DOHH2 (cell line): ENCODE results near the gene USHBP1.

Experiments
- H3F3A ChIP-seq: fragments of 200-600 bp; sonication (generic), shearing (Covaris generic); 2 replicates; pipeline ENCODE4 v1.6.0; 2016; ENCODE audit warnings: antibody characterized with exemption, mild to moderate bottlenecking; ENCODE audit not compliant: control insufficient read depth, insufficient read depth
- H3K27ac ChIP-seq: fragments of 200-600 bp; sonication (generic); 2 replicates; pipeline ENCODE4 v1.5.1; 2014; ENCODE audit warnings: low read depth, mild to moderate bottlenecking, low read length, moderate library complexity
- H3K27me3 ChIP-seq: fragments of 200-600 bp; sonication (generic); 2 replicates; pipeline ENCODE4 v1.6.1; 2014; ENCODE audit warnings: mild to moderate bottlenecking, low read length, mixed read lengths; ENCODE audit not compliant: control insufficient read depth
- H3K36me3 ChIP-seq: fragments of 200-600 bp; sonication (generic); 2 replicates; pipeline ENCODE4 v1.6.1; 2014; ENCODE audit warnings: mild to moderate bottlenecking, low read length, moderate library complexity, mixed read lengths; ENCODE audit not compliant: control insufficient read depth
- H3K4me1 ChIP-seq: fragments of 200-600 bp; sonication (generic); 2 replicates; pipeline ENCODE4 v1.6.1; 2014; ENCODE audit warnings: mild to moderate bottlenecking, low read length, mixed read lengths; ENCODE audit not compliant: control insufficient read depth
- H3K4me2 ChIP-seq: fragments of 200-600 bp; sonication (generic); 2 replicates; pipeline ENCODE4 v1.6.0; 2014; ENCODE audit warnings: mild to moderate bottlenecking, low read length, moderate library complexity
- H3K4me3 ChIP-seq: fragments of 200-600 bp; sonication (generic); 2 replicates; pipeline ENCODE4 v1.5.1; 2014; ENCODE audit warnings: mild to moderate bottlenecking, low read length, mixed read lengths
- H3K79me2 ChIP-seq: fragments of 200-600 bp; sonication (generic); 2 replicates; pipeline ENCODE4 v1.6.1; 2014; ENCODE audit warnings: mild to moderate bottlenecking, low read length, mixed read lengths; ENCODE audit not compliant: control insufficient read depth
- H3K9me2 ChIP-seq: fragments of 200-600 bp; sonication (generic); replicated peaks from 2 replicates; pipeline ENCODE4 v1.6.1; 2014; ENCODE audit warnings: mild to moderate bottlenecking, low read length, mixed read lengths; ENCODE audit not compliant: control insufficient read depth
- H3K9me3 ChIP-seq: fragments of 200-600 bp; sonication (generic); 2 replicates; pipeline ENCODE4 v1.6.1; 2014; ENCODE audit warnings: antibody characterized with exemption, low read length, mixed read lengths; ENCODE audit not compliant: control insufficient read depth, insufficient read depth
- H4K20me1 ChIP-seq: fragments of 200-600 bp; sonication (generic); 2 replicates; pipeline ENCODE4 v1.6.0; 2014; ENCODE audit warnings: low read depth, mild to moderate bottlenecking, antibody characterized with exemption, low read length, moderate library complexity; ENCODE audit not compliant: control insufficient read depth, insufficient read depth
- CTCF ChIP-seq: fragments of 200-600 bp; sonication (generic); IDR thresholded peaks from one replicate; pipeline ENCODE4 v1.5.1; 2014; ENCODE audit warnings: antibody characterized with exemption, mild to moderate bottlenecking, low read depth, low read length; ENCODE audit not compliant: poor library complexity, severe bottlenecking
- EZH2phosphoT487 ChIP-seq: fragments of 200-600 bp; sonication (generic); IDR thresholded peaks from 2 replicates; pipeline ENCODE4 v1.6.1; 2017; ENCODE audit warnings: borderline replicate concordance, mild to moderate bottlenecking, antibody characterized with exemption, low read length, moderate library complexity, mixed read lengths

Gene USHBP1

GRCh38 chr19:17211547-17212446 is 52.7 kb downstream of the USHBP1 start:
- no peaks in the 10 kb centered on the region for H3K27me3 ChIP-seq
- H3K4me2 ChIP-seq = peak overlapping the region; percentile 34
- H3K36me3 ChIP-seq = peaks cover 64% of the 10 kb centered on the region

GRCh38 chr19:17210296-17210695 is 54.2 kb downstream of the USHBP1 start:
- H3K79me2 ChIP-seq = peaks cover 4% of the 10 kb centered on the region; the same call in 1 of the 2 replicates
- H3F3A ChIP-seq = peaks cover 8% of the 10 kb centered on the region
- no peak overlapping the region for H3K27ac ChIP-seq
- H3K36me3 ChIP-seq = peaks cover 70% of the 10 kb centered on the region
- H3K27me3 ChIP-seq = no peaks in the 10 kb centered on the region
- peak overlapping the region; percentile 34; the same call in 1 of the 2 replicates for H3K4me2 ChIP-seq
- H3K4me3 ChIP-seq = no peak overlapping the region
- no peaks in the 10 kb centered on the region for H3K9me2 ChIP-seq
- H3K9me3 ChIP-seq = no peaks in the 10 kb centered on the region
- TF ChIP-seq CTCF (no peak), EZH2phosphoT487 (no peak)
- H3K4me1 ChIP-seq = peaks cover 47% of the 10 kb centered on the region
- peaks cover 3% of the 10 kb centered on the region; the same call in 1 of the 2 replicates for H4K20me1 ChIP-seq

More at GRCh38 chr19:17211547-17212446, 52.7 kb downstream of the USHBP1 start:
- no peaks in the 10 kb centered on the region for H3K9me2 ChIP-seq
- H3K27ac ChIP-seq = no peak overlapping the region
- H3F3A ChIP-seq = peaks cover 16% of the 10 kb centered on the region
- H4K20me1 ChIP-seq = peaks cover 3% of the 10 kb centered on the region; the same call in 1 of the 2 replicates
- TF ChIP-seq EZH2phosphoT487 = no peak
- TF ChIP-seq CTCF = no peak
- H3K9me3 ChIP-seq = no peaks in the 10 kb centered on the region
- peaks cover 7% of the 10 kb centered on the region for H3K79me2 ChIP-seq
- H3K4me1 ChIP-seq = peaks cover 54% of the 10 kb centered on the region
- no peak overlapping the region for H3K4me3 ChIP-seq

- Histone ChIP-seq H3K9me3 (no peaks in the 10 kb centered on the region), H3K4me2 (peak overlapping the region; percentile 62), H3F3A (peaks cover 8% of the 10 kb centered on the region), H3K27me3 (no peaks in the 10 kb centered on the region), H3K9me2 (no peaks in the 10 kb centered on the region), H3K4me3 (peak overlapping the region; percentile 38), H4K20me1 (peaks cover 3% of the 10 kb centered on the region; the same call in 1 of the 2 replicates), H3K4me1 (peaks cover 49% of the 10 kb centered on the region), H3K79me2 (peaks cover under 1% of the 10 kb centered on the region; the same call in 1 of the 2 replicates), H3K27ac (peak overlapping the region; percentile 53), H3K36me3 (peaks cover 69% of the 10 kb centered on the region)
- no peak for TF ChIP-seq EZH2phosphoT487
- TF ChIP-seq CTCF = no peak
Observed at GRCh38 chr19:17209126-17210036, 55.2 kb downstream of the USHBP1 start.
